Tibial nerve (tissue), 4 donors: ENCODE measurements around the gene IYD.

Source experiments
- EP300 ChIP-seq, 2 donors: sonication (generic); formaldehyde crosslinking; IDR thresholded peaks; one replicate each; pipeline ENCODE4 v1.6.1; 2017; ENCODE audit warnings: antibody characterized with exemption in 2 of 2, mild to moderate bottlenecking in 1 of 2
- POLR2A ChIP-seq, 2 donors: fragments of 450-650 bp; IDR thresholded peaks; one replicate each; pipeline ENCODE4 v1.6.1; 2017; ENCODE audit warnings: antibody characterized with exemption in 2 of 2, mild to moderate bottlenecking in 2 of 2, moderate library complexity in 2 of 2
- TF ChIP-seq, protein P1 (sequence below), 5 experiments: fragments of 200-600 bp in 3 of 5; fragments of 450-650 bp in 2 of 5; sonication (generic) in 3 of 5; IDR thresholded peaks; one replicate each; pipeline ENCODE4 v1.5.1; 2016 to 2019; ENCODE audit warnings: antibody characterized with exemption in 5 of 5, mild to moderate bottlenecking in 3 of 5, moderate library complexity in 2 of 5

DNA sequence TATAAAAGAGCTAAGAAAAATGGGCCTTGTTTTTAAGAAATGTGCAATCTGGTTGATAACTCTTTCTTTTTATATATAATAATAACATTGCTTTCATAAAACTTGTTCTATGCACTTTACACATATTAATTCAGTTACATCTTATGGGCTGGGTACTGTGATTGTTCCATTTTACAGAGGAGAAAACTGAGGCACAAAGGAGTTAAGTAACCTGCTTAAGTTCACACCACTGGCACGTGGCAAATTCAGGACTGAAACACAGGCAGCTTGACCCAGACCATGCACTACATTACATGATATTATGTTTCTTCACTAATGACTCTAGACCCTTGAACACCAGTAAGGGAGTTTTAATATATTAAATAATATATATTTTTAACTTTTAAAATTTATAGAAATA is 15.4 kb upstream of the IYD start:
- TF ChIP-seq EP300 (IDR thresholded peaks at IDR 0.05) (no peak), POLR2A (IDR thresholded peaks at IDR 0.05) (no peak)
- TF ChIP-seq, protein P1, sequence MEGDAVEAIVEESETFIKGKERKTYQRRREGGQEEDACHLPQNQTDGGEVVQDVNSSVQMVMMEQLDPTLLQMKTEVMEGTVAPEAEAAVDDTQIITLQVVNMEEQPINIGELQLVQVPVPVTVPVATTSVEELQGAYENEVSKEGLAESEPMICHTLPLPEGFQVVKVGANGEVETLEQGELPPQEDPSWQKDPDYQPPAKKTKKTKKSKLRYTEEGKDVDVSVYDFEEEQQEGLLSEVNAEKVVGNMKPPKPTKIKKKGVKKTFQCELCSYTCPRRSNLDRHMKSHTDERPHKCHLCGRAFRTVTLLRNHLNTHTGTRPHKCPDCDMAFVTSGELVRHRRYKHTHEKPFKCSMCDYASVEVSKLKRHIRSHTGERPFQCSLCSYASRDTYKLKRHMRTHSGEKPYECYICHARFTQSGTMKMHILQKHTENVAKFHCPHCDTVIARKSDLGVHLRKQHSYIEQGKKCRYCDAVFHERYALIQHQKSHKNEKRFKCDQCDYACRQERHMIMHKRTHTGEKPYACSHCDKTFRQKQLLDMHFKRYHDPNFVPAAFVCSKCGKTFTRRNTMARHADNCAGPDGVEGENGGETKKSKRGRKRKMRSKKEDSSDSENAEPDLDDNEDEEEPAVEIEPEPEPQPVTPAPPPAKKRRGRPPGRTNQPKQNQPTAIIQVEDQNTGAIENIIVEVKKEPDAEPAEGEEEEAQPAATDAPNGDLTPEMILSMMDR (IDR thresholded peaks at IDR 0.05) = no peak
